Measurements from ENCODE around the gene ECM2. TPM values are rescaled to one million over a fixed set of nuclear protein-coding genes. Genes with fewer than 3 reads are reported as not detected.
A peak's percentile ranks its signal among the peaks of the same experiment; 100 is the strongest.

ECM2 gene
- total RNA-seq, 1 donor from 2014 or later = 0.18 TPM

GRCh38 chr9:92499701-92500100, 36.1 kb downstream of the ECM2 start:
- no peak for DNase-seq (ENCODE audit: low read depth)
- H3K4me1 ChIP-seq (ENCODE audit: insufficient read depth, low read length) = peaks cover 6% of the 10 kb centered on the region
- Mint-ChIP-seq H3K36me3 (ENCODE audit: low read depth, unreplicated experiment) (no peaks in the 10 kb centered on the region), H3K9me3 (ENCODE audit: unreplicated experiment) (no peaks in the 10 kb centered on the region), H3K4me3 (ENCODE audit: unreplicated experiment) (no peak overlapping the region), H3K27me3 (ENCODE audit: low read depth, unreplicated experiment) (no peaks in the 10 kb centered on the region), H3K4me1 (ENCODE audit: low read depth, unreplicated experiment) (peaks cover 11% of the 10 kb centered on the region), H3K27ac (ENCODE audit: unreplicated experiment) (no peak overlapping the region)
- no peak overlapping the region for H3K4me3 ChIP-seq (ENCODE audit: insufficient read depth, low read depth, low read length)
- TF ChIP-seq EZH2 (IDR thresholded peaks at IDR 0.05; ENCODE audit: insufficient read depth, low read length) (no peak), CTCF (IDR thresholded peaks at IDR 0.05; ENCODE audit: insufficient read depth, low read depth, low read length) (no peak)
- H3K9me3 ChIP-seq (ENCODE audit: insufficient read depth, low read depth, low read length) = no peaks in the 10 kb centered on the region
- H3K4me2 ChIP-seq (ENCODE audit: low read length) = no peak overlapping the region
- no peaks in the 10 kb centered on the region for H3K27me3 ChIP-seq (ENCODE audit: insufficient read depth, low read length)
- no peak for FAIRE-seq
- H3K79me2 ChIP-seq (ENCODE audit: insufficient read depth, low read length) = no peaks in the 10 kb centered on the region
- no peaks in the 10 kb centered on the region for H3K36me3 ChIP-seq (ENCODE audit: insufficient read depth, low read length)
- no peak overlapping the region for H3K9ac ChIP-seq (ENCODE audit: low read length)
- no peak overlapping the region for H2AFZ ChIP-seq (ENCODE audit: low read depth, low read length)
- no peaks in the 10 kb centered on the region for H4K20me1 ChIP-seq (ENCODE audit: insufficient read depth, low read length)
- no peak overlapping the region for H3K27ac ChIP-seq (ENCODE audit: low read depth, low read length)

GRCh38 chr9:92496396-92497176, 39.2 kb downstream of the ECM2 start:
- Histone ChIP-seq H3K9ac (ENCODE audit: low read length) (no peak overlapping the region), H3K36me3 (ENCODE audit: insufficient read depth, low read length) (no peaks in the 10 kb centered on the region), H3K9me3 (ENCODE audit: insufficient read depth, low read depth, low read length) (no peaks in the 10 kb centered on the region), H3K4me1 (ENCODE audit: insufficient read depth, low read length) (no peaks in the 10 kb centered on the region), H2AFZ (ENCODE audit: low read depth, low read length) (no peak overlapping the region), H3K4me2 (ENCODE audit: low read length) (no peak overlapping the region), H3K27me3 (ENCODE audit: insufficient read depth, low read length) (no peaks in the 10 kb centered on the region), H3K4me3 (ENCODE audit: insufficient read depth, low read depth, low read length) (no peak overlapping the region), H3K79me2 (ENCODE audit: insufficient read depth, low read length) (no peaks in the 10 kb centered on the region), H4K20me1 (ENCODE audit: insufficient read depth, low read length) (no peaks in the 10 kb centered on the region), H3K27ac (ENCODE audit: low read depth, low read length) (no peak overlapping the region)
- Mint-ChIP-seq H3K27ac (ENCODE audit: unreplicated experiment) (no peak overlapping the region), H3K9me3 (ENCODE audit: unreplicated experiment) (no peaks in the 10 kb centered on the region), H3K4me3 (ENCODE audit: unreplicated experiment) (no peak overlapping the region), H3K4me1 (ENCODE audit: low read depth, unreplicated experiment) (peaks cover 15% of the 10 kb centered on the region), H3K27me3 (ENCODE audit: low read depth, unreplicated experiment) (no peaks in the 10 kb centered on the region), H3K36me3 (ENCODE audit: low read depth, unreplicated experiment) (no peaks in the 10 kb centered on the region)
- no peak for TF ChIP-seq EZH2 (IDR thresholded peaks at IDR 0.05; ENCODE audit: insufficient read depth, low read length)
- TF ChIP-seq CTCF (IDR thresholded peaks at IDR 0.05; ENCODE audit: insufficient read depth, low read depth, low read length) = no peak
- DNase-seq (ENCODE audit: low read depth) = peak; percentile 51
- no peak for FAIRE-seq

GRCh38 chr9:92494856-92495255, 40.9 kb downstream of the ECM2 start:
- no peak overlapping the region for H2AFZ ChIP-seq (ENCODE audit: low read depth, low read length)
- no peak overlapping the region for H3K4me2 ChIP-seq (ENCODE audit: low read length)
- H3K4me1 ChIP-seq (ENCODE audit: insufficient read depth, low read length) = no peaks in the 10 kb centered on the region
- Mint-ChIP-seq H3K27me3 (ENCODE audit: low read depth, unreplicated experiment) (no peaks in the 10 kb centered on the region), H3K36me3 (ENCODE audit: low read depth, unreplicated experiment) (no peaks in the 10 kb centered on the region), H3K27ac (ENCODE audit: unreplicated experiment) (no peak overlapping the region), H3K9me3 (ENCODE audit: unreplicated experiment) (no peaks in the 10 kb centered on the region), H3K4me1 (ENCODE audit: low read depth, unreplicated experiment) (peaks cover 21% of the 10 kb centered on the region), H3K4me3 (ENCODE audit: unreplicated experiment) (no peak overlapping the region)
- H3K79me2 ChIP-seq (ENCODE audit: insufficient read depth, low read length) = no peaks in the 10 kb centered on the region
- no peak overlapping the region for H3K4me3 ChIP-seq (ENCODE audit: insufficient read depth, low read depth, low read length)
- TF ChIP-seq EZH2 (IDR thresholded peaks at IDR 0.05; ENCODE audit: insufficient read depth, low read length) = no peak
- no peak for TF ChIP-seq CTCF (IDR thresholded peaks at IDR 0.05; ENCODE audit: insufficient read depth, low read depth, low read length)
- no peaks in the 10 kb centered on the region for H3K9me3 ChIP-seq (ENCODE audit: insufficient read depth, low read depth, low read length)
- H3K27me3 ChIP-seq (ENCODE audit: insufficient read depth, low read length) = no peaks in the 10 kb centered on the region
- H3K9ac ChIP-seq (ENCODE audit: low read length) = no peak overlapping the region
- no peaks in the 10 kb centered on the region for H3K36me3 ChIP-seq (ENCODE audit: insufficient read depth, low read length)
- no peak for DNase-seq (ENCODE audit: low read depth)
- H3K27ac ChIP-seq (ENCODE audit: low read depth, low read length) = no peak overlapping the region
- no peaks in the 10 kb centered on the region for H4K20me1 ChIP-seq (ENCODE audit: insufficient read depth, low read length)
- no peak for FAIRE-seq
